ENCODE data around the gene PCK1.

- TF ChIP-seq CTCF (conservative IDR thresholded peaks at IDR 0.05; ENCODE audit: low read depth, low read length) (no peak), EZH2 (IDR thresholded peaks at IDR 0.05; ENCODE audit: low read length, unreplicated experiment) (no peak)
Observed at GRCh38 chr20:57524511-57525176, 36.3 kb upstream of the PCK1 start, which contains the start of gene CTCFL.
